NCI-H82 treated with DMSO at 0.1 percent for 48 hours (cell line): ENCODE measurements around the gene KIRREL1.

ENCODE experiments used
- DNase-seq: peaks from one replicate; lab custom pipeline; 2025; ENCODE audit not compliant: unreplicated experiment; lab: John Stamatoyannopoulos, UW

KIRREL1 gene

GRCh38 chr1:158131217-158131616, 137.8 kb downstream of the KIRREL1 start:
- no peak for DNase-seq

GRCh38 chr1:158140764-158141192, 147.3 kb downstream of the KIRREL1 start:
- DNase-seq, result no peak

- DNase-seq, result no peak
Measured at GRCh38 chr1:158145173-158145719, 151.8 kb downstream of the KIRREL1 start.

- DNase-seq, result no peak
Measured at GRCh38 chr1:158146165-158146564, 152.7 kb downstream of the KIRREL1 start.

GRCh38 chr1:158146739-158147138, 153.3 kb downstream of the KIRREL1 start:
- no peak for DNase-seq

GRCh38 chr1:158147401-158147800, 154.0 kb downstream of the KIRREL1 start:
- no peak for DNase-seq

- DNase-seq, result no peak
Measured at GRCh38 chr1:158147869-158148268, 154.4 kb downstream of the KIRREL1 start.

- no peak for DNase-seq
Measured at GRCh38 chr1:158148468-158148867, 155.0 kb downstream of the KIRREL1 start.

- DNase-seq, result no peak
Measured at GRCh38 chr1:158149175-158149574, 155.7 kb downstream of the KIRREL1 start.
